Astrocyte (in vitro differentiated cells and primary cell): ENCODE data around the gene TRIM52. TPM values are rescaled to one million over a fixed set of nuclear protein-coding genes. Genes with fewer than 3 reads are reported as not detected.

ENCODE experiments used
- DNase-seq: peaks from one replicate; pipeline ENCODE4 v3.0.0-alpha.2; 2010; ENCODE audit warnings: low read depth
- FAIRE-seq: peaks from 2 replicates; lab custom pipeline; 2011; peaks lifted over from hg19 to GRCh38; lab: Jason Lieb, UNC
- H2AFZ ChIP-seq: 2 replicates; pipeline ENCODE4 v1.6.0; 2012; ENCODE audit warnings: low read depth, low read length, inconsistent platforms
- H3K27ac ChIP-seq: 2 replicates; pipeline ENCODE4 v1.5.1; 2011; ENCODE audit warnings: low read depth, low read length, inconsistent platforms
- H3K27me3 ChIP-seq: 2 replicates; pipeline ENCODE4 v1.6.0; 2011; ENCODE audit warnings: low read length, inconsistent platforms; ENCODE audit not compliant: insufficient read depth
- H3K36me3 ChIP-seq: 2 replicates; pipeline ENCODE4 v1.5.1; 2011; ENCODE audit warnings: low read length, inconsistent platforms; ENCODE audit not compliant: insufficient read depth
- H3K4me1 ChIP-seq: 2 replicates; pipeline ENCODE4 v1.5.1; 2011; ENCODE audit warnings: low read length, inconsistent platforms; ENCODE audit not compliant: insufficient read depth
- H3K4me2 ChIP-seq: 2 replicates; pipeline ENCODE4 v1.6.0; 2012; ENCODE audit warnings: low read length, inconsistent platforms
- H3K4me3 ChIP-seq: 2 replicates; pipeline ENCODE4 v1.5.1; 2011; ENCODE audit warnings: low read depth, mild to moderate bottlenecking, low read length, inconsistent platforms; ENCODE audit not compliant: insufficient read depth
- H3K79me2 ChIP-seq: 2 replicates; pipeline ENCODE4 v1.6.0; 2012; ENCODE audit warnings: mild to moderate bottlenecking, low read length, inconsistent platforms; ENCODE audit not compliant: insufficient read depth
- H3K9ac ChIP-seq: 2 replicates; pipeline ENCODE4 v1.6.0; 2012; ENCODE audit warnings: mild to moderate bottlenecking, low read length, inconsistent platforms
- H3K9me3 ChIP-seq: 2 replicates; pipeline ENCODE4 v1.5.1; 2012; ENCODE audit warnings: low read depth, mild to moderate bottlenecking, low read length, inconsistent platforms; ENCODE audit not compliant: insufficient read depth
- H4K20me1 ChIP-seq: 2 replicates; pipeline ENCODE4 v1.6.0; 2012; ENCODE audit warnings: low read length, inconsistent platforms; ENCODE audit not compliant: insufficient read depth
- H3K27ac Mint-ChIP-seq: one replicate; pipeline ENCODE4 v1.8.0; 2021; ENCODE audit warnings: mild to moderate bottlenecking, mixed read lengths; ENCODE audit not compliant: unreplicated experiment
- H3K27me3 Mint-ChIP-seq: one replicate; pipeline ENCODE4 v1.8.0; 2021; ENCODE audit warnings: low read depth, mixed read lengths; ENCODE audit not compliant: unreplicated experiment
- H3K36me3 Mint-ChIP-seq: one replicate; pipeline ENCODE4 v1.8.0; 2021; ENCODE audit warnings: low read depth, mixed read lengths; ENCODE audit not compliant: unreplicated experiment
- H3K4me1 Mint-ChIP-seq: one replicate; pipeline ENCODE4 v1.8.0; 2021; ENCODE audit warnings: low read depth, mixed read lengths; ENCODE audit not compliant: unreplicated experiment
- H3K4me3 Mint-ChIP-seq: one replicate; pipeline ENCODE4 v1.8.0; 2021; ENCODE audit warnings: mild to moderate bottlenecking, moderate library complexity, mixed read lengths; ENCODE audit not compliant: unreplicated experiment
- H3K9me3 Mint-ChIP-seq: one replicate; pipeline ENCODE4 v1.8.0; 2021; ENCODE audit warnings: mild to moderate bottlenecking, mixed read lengths; ENCODE audit not compliant: unreplicated experiment
- EZH2 ChIP-seq: IDR thresholded peaks from 2 replicates; pipeline ENCODE4 v1.6.1; 2012; ENCODE audit warnings: mild to moderate bottlenecking, low read length, inconsistent platforms; ENCODE audit not compliant: insufficient read depth
- total RNA-seq: library from RNA; stranded (reverse); gene quantifications from 2 replicates; pipeline ENCODE4 v1.2.1, GENCODE V29; 2021
- TF ChIP-seq, protein P1 (sequence below): IDR thresholded peaks from 2 replicates; pipeline ENCODE4 v1.5.1; 2011; ENCODE audit warnings: low read depth, mild to moderate bottlenecking, inconsistent platforms, low read length, moderate library complexity; ENCODE audit not compliant: insufficient read depth

Gene TRIM52
- total RNA-seq, 1 donor from 2014 or later = 6.5 TPM

- peaks cover 53% of the 10 kb centered on the region for H3K79me2 ChIP-seq
- H3K9me3 ChIP-seq = no peaks in the 10 kb centered on the region
These were observed 23.8 kb downstream of the TRIM52 start for GRCh38 chr5:181236954-181237641.

GRCh38 chr5:181236471-181236870 lies 24.5 kb downstream of the TRIM52 start:
- Histone ChIP-seq H3K4me3 (no peak overlapping the region), H3K79me2 (peaks cover 47% of the 10 kb centered on the region), H3K27ac (no peak overlapping the region), H3K4me2 (no peak overlapping the region), H2AFZ (no peak overlapping the region), H3K36me3 (peaks cover 67% of the 10 kb centered on the region), H3K4me1 (peaks cover 14% of the 10 kb centered on the region), H3K9me3 (no peaks in the 10 kb centered on the region), H3K27me3 (no peaks in the 10 kb centered on the region), H4K20me1 (peaks cover 82% of the 10 kb centered on the region), H3K9ac (no peak overlapping the region)
- TF ChIP-seq, protein P1, sequence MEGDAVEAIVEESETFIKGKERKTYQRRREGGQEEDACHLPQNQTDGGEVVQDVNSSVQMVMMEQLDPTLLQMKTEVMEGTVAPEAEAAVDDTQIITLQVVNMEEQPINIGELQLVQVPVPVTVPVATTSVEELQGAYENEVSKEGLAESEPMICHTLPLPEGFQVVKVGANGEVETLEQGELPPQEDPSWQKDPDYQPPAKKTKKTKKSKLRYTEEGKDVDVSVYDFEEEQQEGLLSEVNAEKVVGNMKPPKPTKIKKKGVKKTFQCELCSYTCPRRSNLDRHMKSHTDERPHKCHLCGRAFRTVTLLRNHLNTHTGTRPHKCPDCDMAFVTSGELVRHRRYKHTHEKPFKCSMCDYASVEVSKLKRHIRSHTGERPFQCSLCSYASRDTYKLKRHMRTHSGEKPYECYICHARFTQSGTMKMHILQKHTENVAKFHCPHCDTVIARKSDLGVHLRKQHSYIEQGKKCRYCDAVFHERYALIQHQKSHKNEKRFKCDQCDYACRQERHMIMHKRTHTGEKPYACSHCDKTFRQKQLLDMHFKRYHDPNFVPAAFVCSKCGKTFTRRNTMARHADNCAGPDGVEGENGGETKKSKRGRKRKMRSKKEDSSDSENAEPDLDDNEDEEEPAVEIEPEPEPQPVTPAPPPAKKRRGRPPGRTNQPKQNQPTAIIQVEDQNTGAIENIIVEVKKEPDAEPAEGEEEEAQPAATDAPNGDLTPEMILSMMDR = no peak
- no peak for TF ChIP-seq EZH2
- peak overlapping the region; percentile 12 for H3K27ac Mint-ChIP-seq
- peaks cover 23% of the 10 kb centered on the region for H3K4me1 Mint-ChIP-seq
- no peaks in the 10 kb centered on the region for H3K27me3 Mint-ChIP-seq
- H3K4me3 Mint-ChIP-seq = peak overlapping the region; percentile 54
- H3K36me3 Mint-ChIP-seq = peaks cover 39% of the 10 kb centered on the region
- no peaks in the 10 kb centered on the region for H3K9me3 Mint-ChIP-seq
- FAIRE-seq (no peak), DNase-seq (no peak)

More at GRCh38 chr5:181236954-181237641, 23.8 kb downstream of the TRIM52 start:
- H2AFZ ChIP-seq = no peak overlapping the region
- peak overlapping the region; percentile 40 for H3K9ac ChIP-seq
- H3K9me3 Mint-ChIP-seq = no peaks in the 10 kb centered on the region
- no peaks in the 10 kb centered on the region for H3K27me3 ChIP-seq
- H3K27me3 Mint-ChIP-seq = no peaks in the 10 kb centered on the region
- H3K4me2 ChIP-seq = no peak overlapping the region
- FAIRE-seq = no peak
- H3K36me3 ChIP-seq = peaks cover 71% of the 10 kb centered on the region
- DNase-seq = no peak
- peak overlapping the region; percentile 66 for H3K4me3 Mint-ChIP-seq
- TF ChIP-seq, protein P1 = no peak
- no peak for TF ChIP-seq EZH2
- H3K4me3 ChIP-seq = no peak overlapping the region
- peaks cover 20% of the 10 kb centered on the region for H3K4me1 ChIP-seq
- H3K27ac ChIP-seq = no peak overlapping the region
- peaks cover 86% of the 10 kb centered on the region for H4K20me1 ChIP-seq
- no peak overlapping the region for H3K27ac Mint-ChIP-seq
- H3K4me1 Mint-ChIP-seq = peaks cover 29% of the 10 kb centered on the region
- peaks cover 44% of the 10 kb centered on the region for H3K36me3 Mint-ChIP-seq

DNA sequence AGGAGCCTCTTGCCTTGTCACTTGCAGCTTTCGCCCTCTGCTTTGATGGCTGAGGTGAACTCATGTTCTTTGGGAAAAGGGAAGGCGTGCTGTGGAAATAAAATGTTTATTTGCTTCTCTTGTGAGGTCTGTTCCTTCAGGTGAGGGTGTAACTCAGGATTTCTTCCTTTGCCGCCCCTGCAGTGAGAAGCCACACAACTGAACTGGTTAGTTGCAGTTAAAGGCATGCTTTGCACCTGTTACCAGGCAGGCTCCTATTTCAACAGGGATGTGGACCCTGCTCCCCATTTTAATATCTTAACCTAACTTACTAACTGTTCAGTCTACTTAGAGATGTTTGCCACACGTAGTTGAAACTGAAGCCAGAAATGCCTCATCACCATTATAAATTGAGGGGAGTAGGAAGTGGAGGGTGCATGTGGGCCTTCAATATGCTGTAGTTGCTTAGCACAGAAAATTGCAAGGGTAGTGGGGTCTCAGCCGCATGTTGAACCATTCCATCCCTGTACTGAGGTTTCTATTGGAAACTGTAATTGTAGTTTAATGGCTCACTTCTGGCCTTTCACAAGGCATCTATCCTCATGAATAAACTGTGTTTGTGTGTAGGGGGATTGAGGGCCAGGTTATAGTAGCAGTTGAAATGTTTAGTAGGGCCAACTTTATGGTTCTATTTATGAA lies 25.1 kb downstream of the TRIM52 start:
- no peak for FAIRE-seq

More for the DNA sequence above, 25.1 kb downstream of the TRIM52 start:
- Mint-ChIP-seq H3K9me3 (no peaks in the 10 kb centered on the region), H3K27me3 (no peaks in the 10 kb centered on the region), H3K36me3 (peaks cover 36% of the 10 kb centered on the region), H3K4me1 (peaks cover 19% of the 10 kb centered on the region), H3K27ac (peak overlapping the region; percentile 72), H3K4me3 (peak overlapping the region; percentile 45)
- Histone ChIP-seq H3K27me3 (no peaks in the 10 kb centered on the region), H3K9me3 (no peaks in the 10 kb centered on the region), H3K79me2 (peaks cover 40% of the 10 kb centered on the region), H3K36me3 (peaks cover 62% of the 10 kb centered on the region), H3K4me3 (no peak overlapping the region), H2AFZ (no peak overlapping the region), H3K9ac (no peak overlapping the region), H3K27ac (no peak overlapping the region), H4K20me1 (peaks cover 82% of the 10 kb centered on the region), H3K4me2 (no peak overlapping the region), H3K4me1 (peaks cover 10% of the 10 kb centered on the region)
- DNase-seq = no peak
- no peak for TF ChIP-seq EZH2
- TF ChIP-seq, protein P1 = no peak
